ENCODE results near the gene AQP10.
"Not testable (repeated sequence)": the region's sequence is repeated elsewhere in the genome, so short reads cannot be mapped to it uniquely, and the experiment has no call there.

The AQP10 gene

GRCh38 chr1:154316704-154317103 is 4.2 kb upstream of the AQP10 start:
- no peak for DNase-seq (ENCODE audit: low read depth)
- H3K4me3 ChIP-seq (ENCODE audit: low read depth, low read length) = no peak overlapping the region
- no peak for TF ChIP-seq CTCF (IDR thresholded peaks at IDR 0.05; ENCODE audit: low read depth, low read length, missing control alignments)

GRCh38 chr1:154318386-154318785 is 2.5 kb upstream of the AQP10 start:
- DNase-seq (ENCODE audit: low read depth) = no peak
- H3K4me3 ChIP-seq (ENCODE audit: low read depth, low read length) = no peak overlapping the region
- no peak for TF ChIP-seq CTCF (IDR thresholded peaks at IDR 0.05; ENCODE audit: low read depth, low read length, missing control alignments)

GRCh38 chr1:154321609-154321934 is 679 bp downstream of the AQP10 start:
- not testable (repeated sequence) for DNase-seq (ENCODE audit: low read depth); H3K4me3 ChIP-seq (ENCODE audit: low read depth, low read length)

GRCh38 chr1:154323493-154323892 is 2.6 kb downstream of the AQP10 start:
- no peak for DNase-seq (ENCODE audit: low read depth)
- no peak overlapping the region for H3K4me3 ChIP-seq (ENCODE audit: low read depth, low read length)
- TF ChIP-seq CTCF (IDR thresholded peaks at IDR 0.05; ENCODE audit: low read depth, low read length, missing control alignments) = no peak

- DNase-seq (ENCODE audit: low read depth) = no peak
- TF ChIP-seq CTCF (IDR thresholded peaks at IDR 0.05; ENCODE audit: low read depth, low read length, missing control alignments) = no peak
- H3K4me3 ChIP-seq (ENCODE audit: low read depth, low read length) = no peak overlapping the region
Observed at GRCh38 chr1:154324241-154324640, 3.3 kb downstream of the AQP10 start.

GRCh38 chr1:154324669-154325582 is 4.0 kb downstream of the AQP10 start, which contains the start of gene ATP8B2:
ATP8B2 (plus strand) TSS chr1:154325525; CDS start chr1:154328142, 2,617 bp downstream.
- H3K4me3 ChIP-seq (ENCODE audit: low read depth, low read length) = peak within 1 kb of the TSS; percentile 82
- peak; percentile 48 for DNase-seq (ENCODE audit: low read depth)
- peak; percentile 97 for TF ChIP-seq CTCF (IDR thresholded peaks at IDR 0.05; ENCODE audit: low read depth, low read length, missing control alignments)

GRCh38 chr1:154325583-154326545 is 5.0 kb downstream of the AQP10 start:
- no peak for DNase-seq (ENCODE audit: low read depth)
- TF ChIP-seq CTCF (IDR thresholded peaks at IDR 0.05; ENCODE audit: low read depth, low read length, missing control alignments) = peak; percentile 40
- H3K4me3 ChIP-seq (ENCODE audit: low read depth, low read length) = peak overlapping the region; percentile 82
